Measurements from ENCODE around the gene CXCL1. TPM values are rescaled to one million over a fixed set of nuclear protein-coding genes. Genes with fewer than 3 reads are reported as not detected.

The CXCL1 gene
- total and polyA plus RNA-seq, 4 donors: 43.5 to 445 (median 50.6) TPM

GRCh38 chr4:73822812-73823504 is 46.2 kb upstream of the CXCL1 start:
- Histone ChIP-seq H3K4me3 (no peak overlapping the region), H3K9ac (ENCODE audit: insufficient read depth in 1 of 2, low read length in 2 of 2) (no peak overlapping the region), H3K4me1 (ENCODE audit: control insufficient read depth in 5 of 5, insufficient read depth in 5 of 5, low read length in 5 of 5) (no peaks in the 10 kb centered on the region), H3K36me3 (ENCODE audit: control insufficient read depth in 4 of 4, insufficient read depth in 4 of 4, low read length in 4 of 4) (no peaks in the 10 kb centered on the region), H3K27ac (ENCODE audit: low read depth in 1 of 2, low read length in 1 of 2) (no peak overlapping the region), H3K9me3 (ENCODE audit: control insufficient read depth in 4 of 4, insufficient read depth in 3 of 4, low read length in 3 of 4) (no peaks in the 10 kb centered on the region), H3K27me3 (ENCODE audit: control insufficient read depth in 3 of 3, insufficient read depth in 3 of 3, low read length in 2 of 3) (no peaks in the 10 kb centered on the region)
- DNase-seq: peak in 1 of 3 donors; percentile 11
- no peak for TF ChIP-seq CTCF (IDR thresholded peaks at IDR 0.05; ENCODE audit: control extremely low read depth, extremely low read depth)
- ATAC-seq (ENCODE audit: insufficient read depth, low FRiP score): no peak

DNA sequence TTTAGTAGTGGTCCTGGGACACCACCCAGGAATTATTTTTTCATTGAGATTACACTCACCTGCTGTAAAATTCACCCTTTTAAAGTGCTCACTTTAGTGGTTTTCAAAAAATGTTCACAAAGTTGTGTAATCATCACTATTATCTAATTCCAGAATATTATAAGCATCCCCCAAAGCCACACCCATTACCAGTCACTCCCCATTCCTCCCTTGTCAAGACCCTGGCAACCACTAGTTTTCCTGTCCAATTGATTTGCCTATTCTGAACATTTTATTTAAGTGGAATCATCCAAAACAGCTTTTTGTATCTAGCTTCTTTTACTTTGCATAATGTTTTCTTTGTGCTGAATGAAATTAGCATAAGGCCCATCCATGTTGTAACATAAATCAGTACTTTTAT is 45.4 kb upstream of the CXCL1 start:
- Histone ChIP-seq H3K27ac (ENCODE audit: low read depth in 1 of 2, low read length in 1 of 2) (no peak overlapping the region), H3K4me1 (ENCODE audit: control insufficient read depth in 5 of 5, insufficient read depth in 5 of 5, low read length in 5 of 5) (no peaks in the 10 kb centered on the region), H3K9ac (ENCODE audit: insufficient read depth in 1 of 2, low read length in 2 of 2) (no peak overlapping the region), H3K4me3 (no peak overlapping the region), H3K27me3 (ENCODE audit: control insufficient read depth in 3 of 3, insufficient read depth in 3 of 3, low read length in 2 of 3) (no peaks in the 10 kb centered on the region), H3K36me3 (ENCODE audit: control insufficient read depth in 4 of 4, insufficient read depth in 4 of 4, low read length in 4 of 4) (no peaks in the 10 kb centered on the region), H3K9me3 (ENCODE audit: control insufficient read depth in 4 of 4, insufficient read depth in 3 of 4, low read length in 3 of 4) (no peaks in the 10 kb centered on the region)
- ATAC-seq (ENCODE audit: insufficient read depth, low FRiP score) (no peak), DNase-seq (no peak)
- TF ChIP-seq CTCF (IDR thresholded peaks at IDR 0.05; ENCODE audit: control extremely low read depth, extremely low read depth): no peak

- 30 to 55% methylated on average over 3 of the region's 3 CpGs for WGBS, 2 donors
- TF ChIP-seq CTCF (IDR thresholded peaks at IDR 0.05; ENCODE audit: control extremely low read depth, extremely low read depth): no peak
- H3K4me1 ChIP-seq (ENCODE audit: control insufficient read depth in 5 of 5, insufficient read depth in 5 of 5, low read length in 5 of 5): no peaks in the 10 kb centered on the region
- H3K27me3 ChIP-seq (ENCODE audit: control insufficient read depth in 3 of 3, insufficient read depth in 3 of 3, low read length in 2 of 3): no peaks in the 10 kb centered on the region
- DNase-seq: no peak
- no peak overlapping the region for H3K27ac ChIP-seq (ENCODE audit: low read depth in 1 of 2, low read length in 1 of 2)
- H3K9me3 ChIP-seq (ENCODE audit: control insufficient read depth in 4 of 4, insufficient read depth in 3 of 4, low read length in 3 of 4): no peaks in the 10 kb centered on the region
- H3K36me3 ChIP-seq (ENCODE audit: control insufficient read depth in 4 of 4, insufficient read depth in 4 of 4, low read length in 4 of 4): no peaks in the 10 kb centered on the region
- no peak for ATAC-seq (ENCODE audit: insufficient read depth, low FRiP score)
- H3K9ac ChIP-seq (ENCODE audit: insufficient read depth in 1 of 2, low read length in 2 of 2): no peak overlapping the region
- no peak overlapping the region for H3K4me3 ChIP-seq
Measured at GRCh38 chr4:73828956-73829355, 40.2 kb upstream of the CXCL1 start.

DNA sequence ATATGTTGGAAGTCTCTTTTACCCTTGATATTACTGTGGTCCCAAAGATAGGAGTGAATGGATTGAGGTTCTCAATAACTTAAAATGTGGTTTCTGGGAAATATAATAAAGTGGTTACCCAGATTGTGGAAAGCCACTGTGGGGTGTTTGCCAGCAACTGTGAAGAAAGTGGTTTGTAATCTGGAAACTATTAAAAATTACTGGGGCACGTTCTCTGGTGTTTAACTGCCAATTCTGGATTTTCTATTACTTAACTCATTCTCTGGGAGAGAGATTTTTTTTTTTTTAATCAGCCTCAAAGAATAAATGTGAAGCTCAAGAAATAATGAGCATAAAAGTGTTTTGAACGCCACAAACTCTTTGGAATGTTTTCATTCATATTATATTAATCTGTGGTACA is 37.6 kb upstream of the CXCL1 start:
- H3K27me3 ChIP-seq (ENCODE audit: control insufficient read depth in 3 of 3, insufficient read depth in 3 of 3, low read length in 2 of 3): peaks cover 0 to 6% (median 0%) of the 10 kb centered on the region in 3 donors
- no peak overlapping the region for H3K4me3 ChIP-seq
- no peaks in the 10 kb centered on the region for H3K9me3 ChIP-seq (ENCODE audit: control insufficient read depth in 4 of 4, insufficient read depth in 3 of 4, low read length in 3 of 4)
- DNase-seq: no peak
- H3K27ac ChIP-seq (ENCODE audit: low read depth in 1 of 2, low read length in 1 of 2): no peak overlapping the region
- no peak for TF ChIP-seq CTCF (IDR thresholded peaks at IDR 0.05; ENCODE audit: control extremely low read depth, extremely low read depth)
- H3K9ac ChIP-seq (ENCODE audit: insufficient read depth in 1 of 2, low read length in 2 of 2): no peak overlapping the region
- H3K36me3 ChIP-seq (ENCODE audit: control insufficient read depth in 4 of 4, insufficient read depth in 4 of 4, low read length in 4 of 4): no peaks in the 10 kb centered on the region
- 72 to 84% methylated on average over 2 of the region's 2 CpGs for WGBS, 2 donors
- no peaks in the 10 kb centered on the region for H3K4me1 ChIP-seq (ENCODE audit: control insufficient read depth in 5 of 5, insufficient read depth in 5 of 5, low read length in 5 of 5)
- ATAC-seq (ENCODE audit: insufficient read depth, low FRiP score): no peak
